HG03066 (cell line): ENCODE measurements around the gene PLD5.
"Not testable (repeated sequence)": the region's sequence is repeated elsewhere in the genome, so short reads cannot be mapped to it uniquely, and the experiment has no call there.

ENCODE experiments used
- ATAC-seq: cut with Tn5 transposase; IDR thresholded peaks from one replicate; pipeline ENCODE4 v1.9.1; 2021; ENCODE audit warnings: low read depth; ENCODE audit not compliant: unreplicated experiment

PLD5 gene

GRCh38 chr1:242214455-242214854 lies 310.0 kb downstream of the PLD5 start:
- not testable (repeated sequence) for ATAC-seq

GRCh38 chr1:242212961-242213360 lies 311.5 kb downstream of the PLD5 start:
- not testable (repeated sequence) for ATAC-seq

GRCh38 chr1:242212401-242212800 lies 312.1 kb downstream of the PLD5 start:
- ATAC-seq, result no peak

- no peak for ATAC-seq
Observed at GRCh38 chr1:242211254-242212022, 313.1 kb downstream of the PLD5 start.

GRCh38 chr1:242210316-242210715 lies 314.2 kb downstream of the PLD5 start:
- ATAC-seq, result not testable (repeated sequence)

- ATAC-seq, result no peak
Observed at GRCh38 chr1:242209063-242209462, 315.4 kb downstream of the PLD5 start.

GRCh38 chr1:242208021-242208420 lies 316.5 kb downstream of the PLD5 start:
- no peak for ATAC-seq

- no peak for ATAC-seq
Observed at GRCh38 chr1:242206994-242207393, 317.5 kb downstream of the PLD5 start.

- ATAC-seq, result no peak
Observed at GRCh38 chr1:242205622-242206489, 318.6 kb downstream of the PLD5 start.

GRCh38 chr1:242203262-242203661 lies 321.2 kb downstream of the PLD5 start:
- ATAC-seq, result no peak

GRCh38 chr1:242201090-242201489 lies 323.4 kb downstream of the PLD5 start:
- no peak for ATAC-seq

- ATAC-seq, result no peak
Observed at GRCh38 chr1:242199776-242200458, 324.6 kb downstream of the PLD5 start.

- no peak for ATAC-seq
Observed at GRCh38 chr1:242197907-242198820, 326.3 kb downstream of the PLD5 start.

GRCh38 chr1:242196914-242197313 lies 327.6 kb downstream of the PLD5 start:
- no peak for ATAC-seq

GRCh38 chr1:242196101-242196500 lies 328.4 kb downstream of the PLD5 start:
- no peak for ATAC-seq

GRCh38 chr1:242189591-242189990 lies 334.9 kb downstream of the PLD5 start:
- no peak for ATAC-seq

- ATAC-seq, result peak; percentile 71
Observed at GRCh38 chr1:242187816-242188215, 336.7 kb downstream of the PLD5 start.

GRCh38 chr1:242187171-242187570 lies 337.3 kb downstream of the PLD5 start:
- no peak for ATAC-seq

- ATAC-seq, result no peak
Observed at GRCh38 chr1:242185731-242186130, 338.8 kb downstream of the PLD5 start.

GRCh38 chr1:242184955-242185354 lies 339.5 kb downstream of the PLD5 start:
- no peak for ATAC-seq
